C4-2B (cell line): Measurements from ENCODE around the gene COL13A1.

Source experiments
- CTCF ChIP-seq: fragments of 450-650 bp; conservative IDR thresholded peaks from 2 replicates; pipeline ENCODE4 v1.5.1; 2017; ENCODE audit warnings: mild to moderate bottlenecking
- ZFX ChIP-seq: fragments of 450-650 bp; IDR thresholded peaks from 2 replicates; pipeline ENCODE4 v1.6.1; 2017

GRCh38 chr10:69928339-69928738 is 126.6 kb downstream of the COL13A1 start:
- TF ChIP-seq CTCF (no peak), ZFX (no peak)
